Sigmoid colon (tissue), 4 donors: ENCODE measurements around the gene MIF4GD.

Source experiments
- EP300 ChIP-seq, 4 donors: sonication (generic); formaldehyde crosslinking; IDR thresholded peaks; one replicate each; pipeline ENCODE4 v1.6.1; 2017; ENCODE audit warnings: antibody characterized with exemption in 4 of 4
- POLR2A ChIP-seq, 2 donors: fragments of 450-650 bp; IDR thresholded peaks; one replicate each; pipeline ENCODE4 v1.6.1; 2016; ENCODE audit warnings: antibody characterized with exemption in 2 of 2, mild to moderate bottlenecking in 2 of 2, moderate library complexity in 2 of 2
- POLR2AphosphoS5 ChIP-seq, 4 donors: sonication (generic); formaldehyde crosslinking; IDR thresholded peaks; one replicate each; pipeline ENCODE4 v1.6.1; 2017; ENCODE audit warnings: antibody characterized with exemption in 4 of 4
- TF ChIP-seq, protein P1 (sequence below), 4 experiments: fragments of 450-650 bp in 3 of 4; fragments of 200-600 bp in 1 of 4; IDR thresholded peaks; one replicate each; pipeline ENCODE4 v1.5.1; 2016 to 2019; ENCODE audit warnings: antibody characterized with exemption in 4 of 4, mild to moderate bottlenecking in 3 of 4, moderate library complexity in 2 of 4

DNA sequence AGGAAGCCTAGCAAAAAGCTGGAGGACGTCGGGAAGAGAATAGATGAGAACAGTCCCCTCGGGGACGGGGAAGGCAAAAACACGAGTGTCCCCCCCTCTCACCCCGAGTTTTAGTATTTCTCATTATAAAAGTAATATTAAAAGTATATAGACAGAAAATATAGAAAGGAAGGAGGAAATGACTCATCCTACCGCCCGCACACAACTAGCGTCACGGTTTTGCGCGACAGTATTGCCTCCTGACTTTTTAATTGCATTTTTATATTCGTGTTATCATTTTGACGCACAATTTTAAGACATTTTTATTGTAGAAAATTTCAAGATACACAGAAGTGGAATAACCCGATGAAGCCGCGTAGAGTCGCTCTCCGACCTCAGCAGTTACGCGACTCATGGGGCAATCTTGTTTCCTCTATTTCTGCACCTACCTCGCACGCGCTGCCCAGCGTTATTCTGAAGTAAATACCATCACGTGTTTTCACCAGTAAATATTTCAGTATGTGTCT, 18.9 kb upstream of the MIF4GD start:
- TF ChIP-seq, protein P1, sequence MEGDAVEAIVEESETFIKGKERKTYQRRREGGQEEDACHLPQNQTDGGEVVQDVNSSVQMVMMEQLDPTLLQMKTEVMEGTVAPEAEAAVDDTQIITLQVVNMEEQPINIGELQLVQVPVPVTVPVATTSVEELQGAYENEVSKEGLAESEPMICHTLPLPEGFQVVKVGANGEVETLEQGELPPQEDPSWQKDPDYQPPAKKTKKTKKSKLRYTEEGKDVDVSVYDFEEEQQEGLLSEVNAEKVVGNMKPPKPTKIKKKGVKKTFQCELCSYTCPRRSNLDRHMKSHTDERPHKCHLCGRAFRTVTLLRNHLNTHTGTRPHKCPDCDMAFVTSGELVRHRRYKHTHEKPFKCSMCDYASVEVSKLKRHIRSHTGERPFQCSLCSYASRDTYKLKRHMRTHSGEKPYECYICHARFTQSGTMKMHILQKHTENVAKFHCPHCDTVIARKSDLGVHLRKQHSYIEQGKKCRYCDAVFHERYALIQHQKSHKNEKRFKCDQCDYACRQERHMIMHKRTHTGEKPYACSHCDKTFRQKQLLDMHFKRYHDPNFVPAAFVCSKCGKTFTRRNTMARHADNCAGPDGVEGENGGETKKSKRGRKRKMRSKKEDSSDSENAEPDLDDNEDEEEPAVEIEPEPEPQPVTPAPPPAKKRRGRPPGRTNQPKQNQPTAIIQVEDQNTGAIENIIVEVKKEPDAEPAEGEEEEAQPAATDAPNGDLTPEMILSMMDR (IDR thresholded peaks at IDR 0.05), result no peak
- TF ChIP-seq POLR2AphosphoS5 (IDR thresholded peaks at IDR 0.05) (no peak), EP300 (IDR thresholded peaks at IDR 0.05) (no peak), POLR2A (IDR thresholded peaks at IDR 0.05) (no peak)
